Activated naive CD8-positive, alpha-beta T cell treated with anti-CD3 and anti-CD28 coated beads for 36 hours (primary cell): Measurements from ENCODE around the gene RELL1. TPM values are rescaled to one million over a fixed set of nuclear protein-coding genes. Genes with fewer than 3 reads are reported as not detected.

ENCODE experiments used
- DNase-seq: peaks from one replicate; pipeline ENCODE4 v3.0.0; 2021
- H3K27ac Mint-ChIP-seq: one replicate; pipeline ENCODE4 v1.8.0; 2022; ENCODE audit warnings: mild to moderate bottlenecking, moderate library complexity, mixed read lengths
- H3K27me3 Mint-ChIP-seq: one replicate; pipeline ENCODE4 v1.8.0; 2022; ENCODE audit warnings: mild to moderate bottlenecking, mixed read lengths
- H3K36me3 Mint-ChIP-seq: one replicate; pipeline ENCODE4 v1.8.0; 2021; ENCODE audit warnings: mild to moderate bottlenecking, mixed read lengths
- H3K4me1 Mint-ChIP-seq: one replicate; pipeline ENCODE4 v1.8.0; 2021; ENCODE audit warnings: mixed read lengths
- H3K4me3 Mint-ChIP-seq: one replicate; pipeline ENCODE4 v1.8.0; 2022; ENCODE audit warnings: mild to moderate bottlenecking, moderate library complexity, mixed read lengths
- H3K9me3 Mint-ChIP-seq: one replicate; pipeline ENCODE4 v1.8.0; 2022; ENCODE audit warnings: mixed read lengths
- total RNA-seq, 2 experiments: library from RNA; stranded (reverse); gene quantifications; one replicate each; pipeline ENCODE4 v1.2.3, GENCODE V29; 2021

RELL1 gene
- total RNA-seq, 2 experiments from 2014 or later = 16.6 to 16.7 TPM

DNA sequence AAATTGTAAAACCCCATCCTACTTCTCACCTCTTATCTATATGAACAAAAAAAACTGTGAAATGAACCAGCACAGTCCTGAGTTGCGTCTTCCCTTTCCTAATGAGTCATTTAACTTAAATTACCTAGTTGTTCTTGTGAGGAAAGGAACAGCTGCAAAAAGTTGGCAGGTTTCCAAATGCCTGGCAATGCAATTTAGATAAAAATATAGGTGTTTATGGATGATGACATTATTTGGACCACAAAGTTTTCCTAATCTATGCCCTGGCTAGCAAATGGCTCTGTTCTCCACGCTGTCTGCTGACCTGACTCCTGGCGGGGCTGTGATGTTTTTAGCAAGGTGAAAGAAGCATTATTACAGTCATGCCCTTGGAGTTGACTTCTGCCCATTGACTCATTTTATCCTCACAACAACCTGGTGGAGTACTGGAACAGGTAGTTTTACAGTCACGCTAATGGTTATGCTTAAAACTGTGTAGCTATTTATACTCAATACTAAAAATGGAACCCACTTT lies 29.8 kb upstream of the RELL1 start:
- Mint-ChIP-seq H3K9me3 (no peaks in the 10 kb centered on the region), H3K4me1 (peaks cover 7% of the 10 kb centered on the region), H3K27me3 (no peaks in the 10 kb centered on the region), H3K27ac (no peak overlapping the region), H3K36me3 (no peaks in the 10 kb centered on the region), H3K4me3 (no peak overlapping the region)
- peak; percentile 6 for DNase-seq

DNA sequence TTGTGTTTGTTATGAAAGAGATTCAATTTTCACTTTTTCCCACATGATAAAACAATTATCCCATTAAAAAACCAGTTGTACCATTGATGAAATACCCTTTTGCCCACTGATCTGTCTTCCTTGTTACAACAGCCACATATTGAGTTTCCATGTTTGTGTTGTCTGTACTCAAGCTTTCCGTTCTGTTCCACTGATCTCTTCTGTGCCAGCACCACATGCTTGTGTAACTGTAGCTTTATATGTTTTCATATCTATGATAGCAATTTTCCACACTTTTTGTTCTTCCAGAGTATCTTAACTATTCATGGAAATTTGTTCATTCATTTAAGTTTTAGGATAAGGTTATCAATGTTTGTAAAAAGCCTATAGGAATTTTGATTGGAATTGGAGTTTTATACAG lies 24.3 kb upstream of the RELL1 start:
- no peaks in the 10 kb centered on the region for H3K4me1 Mint-ChIP-seq
- no peak for DNase-seq

DNA sequence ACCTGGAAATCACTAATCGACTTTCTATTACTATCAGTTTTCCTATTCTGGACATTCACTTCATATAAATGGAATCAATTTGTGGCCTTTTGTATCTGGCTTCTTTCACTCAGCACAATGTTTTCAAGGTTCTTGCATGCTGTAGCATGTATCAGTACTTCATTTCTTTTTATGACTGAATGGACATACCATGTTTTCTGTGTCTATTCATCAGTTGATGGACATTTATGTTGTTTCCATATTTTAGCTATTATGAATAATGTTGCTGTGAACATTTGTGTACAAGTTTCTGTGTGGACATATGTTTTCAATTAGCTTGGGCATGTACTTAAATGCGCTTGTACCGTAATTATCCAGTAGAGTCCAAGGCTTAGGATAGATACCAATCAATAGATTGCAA lies 19.9 kb upstream of the RELL1 start:
- Mint-ChIP-seq H3K27ac (no peak overlapping the region), H3K36me3 (no peaks in the 10 kb centered on the region), H3K4me1 (no peaks in the 10 kb centered on the region), H3K27me3 (no peaks in the 10 kb centered on the region), H3K4me3 (no peak overlapping the region), H3K9me3 (no peaks in the 10 kb centered on the region)
- no peak for DNase-seq

More for the DNA sequence above, 24.3 kb upstream of the RELL1 start:
- Mint-ChIP-seq H3K27me3 (no peaks in the 10 kb centered on the region), H3K36me3 (no peaks in the 10 kb centered on the region), H3K9me3 (no peaks in the 10 kb centered on the region), H3K4me3 (no peak overlapping the region), H3K27ac (no peak overlapping the region)

DNA sequence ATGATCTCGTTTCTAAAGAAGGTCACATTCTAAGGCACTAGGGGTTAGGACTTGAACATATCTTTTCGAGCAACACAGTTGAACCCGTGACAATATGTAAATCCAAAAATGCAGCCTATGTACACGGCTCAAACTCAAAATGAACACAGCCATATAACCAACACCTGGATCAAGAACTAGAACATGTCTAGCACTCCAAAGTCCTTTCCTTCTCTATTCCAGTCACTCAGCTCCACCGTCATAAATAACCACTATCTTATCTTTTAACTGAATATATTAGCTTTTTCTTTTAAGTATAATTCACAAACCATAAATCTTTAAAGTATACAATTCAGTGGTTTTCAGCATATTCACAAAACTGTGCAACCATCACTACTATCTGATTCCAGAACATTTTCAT lies 19.4 kb upstream of the RELL1 start:
- H3K36me3 Mint-ChIP-seq = no peaks in the 10 kb centered on the region
- no peak overlapping the region for H3K4me3 Mint-ChIP-seq
- no peaks in the 10 kb centered on the region for H3K4me1 Mint-ChIP-seq
- no peaks in the 10 kb centered on the region for H3K9me3 Mint-ChIP-seq
- no peak for DNase-seq
- H3K27ac Mint-ChIP-seq = no peak overlapping the region
- no peaks in the 10 kb centered on the region for H3K27me3 Mint-ChIP-seq

DNA sequence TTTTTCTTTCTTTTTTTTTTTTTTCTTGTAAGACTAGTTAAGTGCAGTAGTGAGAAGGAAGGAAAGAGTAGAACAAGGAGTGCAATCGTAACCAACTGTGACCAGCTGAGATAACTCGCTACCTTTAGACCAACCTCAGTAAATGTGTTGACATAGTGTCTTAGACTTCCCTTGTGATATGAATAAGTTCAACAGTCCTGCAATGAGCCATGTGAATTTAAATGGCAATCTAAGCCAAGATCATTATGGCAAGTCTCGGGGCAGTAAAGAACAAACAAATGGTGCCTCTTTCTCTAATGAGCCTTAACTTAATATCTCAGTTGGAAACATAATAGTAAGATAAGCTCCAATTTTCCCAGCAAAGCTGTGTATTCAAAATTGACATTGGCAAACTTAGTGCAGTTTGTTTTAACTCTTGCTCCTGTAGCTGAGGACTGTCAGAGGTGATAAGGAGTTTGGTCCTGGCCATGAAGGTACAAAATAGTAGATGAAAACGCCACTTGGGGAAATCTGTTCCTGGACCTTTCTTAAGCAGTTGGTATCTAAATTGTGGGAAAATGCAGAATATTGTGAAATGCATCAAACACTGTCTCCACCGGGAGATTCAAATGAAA lies 13.8 kb upstream of the RELL1 start:
- Mint-ChIP-seq H3K36me3 (no peaks in the 10 kb centered on the region), H3K27ac (no peak overlapping the region), H3K27me3 (no peaks in the 10 kb centered on the region), H3K9me3 (no peaks in the 10 kb centered on the region), H3K4me1 (no peaks in the 10 kb centered on the region), H3K4me3 (no peak overlapping the region)
- DNase-seq = no peak

DNA sequence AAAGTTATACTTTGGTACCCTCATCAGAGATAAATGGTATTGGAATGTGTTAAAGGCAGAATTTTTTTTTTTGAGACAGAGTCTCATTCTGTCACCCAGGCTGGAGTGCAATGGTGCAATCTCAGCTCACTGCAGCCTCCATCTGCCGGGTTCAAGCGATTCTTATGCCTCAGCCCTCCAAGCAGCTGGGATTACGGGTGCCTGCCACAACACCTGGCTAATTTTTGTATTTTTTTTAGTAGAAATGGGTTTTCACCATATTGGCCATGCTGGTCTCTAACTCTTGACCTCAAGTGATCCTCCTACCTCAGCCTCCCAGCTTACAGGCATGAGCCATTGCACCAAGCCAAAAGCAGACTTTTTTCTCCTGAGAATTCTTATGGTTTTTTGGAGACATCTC lies 11.4 kb upstream of the RELL1 start:
- Mint-ChIP-seq H3K27ac (no peak overlapping the region), H3K36me3 (no peaks in the 10 kb centered on the region), H3K27me3 (no peaks in the 10 kb centered on the region), H3K9me3 (peaks cover 1% of the 10 kb centered on the region), H3K4me3 (no peak overlapping the region), H3K4me1 (no peaks in the 10 kb centered on the region)
- no peak for DNase-seq

DNA sequence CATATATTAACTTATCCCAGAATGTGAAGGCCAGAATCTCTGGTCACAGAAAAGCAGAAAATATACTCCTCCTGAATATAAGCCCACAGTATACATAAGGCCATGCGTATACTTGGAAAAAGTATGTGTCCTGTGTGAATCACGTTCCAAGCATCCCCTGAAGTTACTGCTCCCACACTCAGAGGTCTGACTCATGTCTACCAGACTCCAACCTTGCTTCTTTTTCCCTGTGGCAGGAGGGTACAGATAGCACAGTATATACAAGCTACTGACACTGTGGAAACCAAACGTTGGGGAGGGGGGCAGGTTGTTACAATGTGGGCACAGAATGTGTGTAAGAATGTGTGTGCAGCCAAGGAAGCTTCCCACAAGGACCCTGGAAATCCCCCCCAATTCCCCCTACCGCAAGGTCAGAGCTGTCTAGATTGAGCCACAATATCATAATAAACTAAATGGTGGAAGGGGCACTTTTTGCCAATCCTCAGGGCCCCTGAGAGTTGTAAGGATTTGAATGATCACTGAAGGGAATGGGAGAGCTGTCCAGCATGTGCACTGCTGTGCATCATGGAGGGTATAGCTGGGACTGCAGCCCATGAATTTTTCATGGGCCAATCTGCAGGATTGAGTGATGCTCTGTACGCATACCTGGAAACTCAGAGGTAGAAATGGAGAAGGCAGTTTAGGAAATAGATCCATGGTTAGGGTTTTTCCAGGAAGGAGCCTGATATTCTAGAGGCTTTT lies 7.4 kb upstream of the RELL1 start:
- Mint-ChIP-seq H3K27ac (no peak overlapping the region), H3K27me3 (no peaks in the 10 kb centered on the region), H3K4me3 (no peak overlapping the region), H3K4me1 (no peaks in the 10 kb centered on the region), H3K9me3 (peaks cover 3% of the 10 kb centered on the region), H3K36me3 (no peaks in the 10 kb centered on the region)
- DNase-seq = no peak

DNA sequence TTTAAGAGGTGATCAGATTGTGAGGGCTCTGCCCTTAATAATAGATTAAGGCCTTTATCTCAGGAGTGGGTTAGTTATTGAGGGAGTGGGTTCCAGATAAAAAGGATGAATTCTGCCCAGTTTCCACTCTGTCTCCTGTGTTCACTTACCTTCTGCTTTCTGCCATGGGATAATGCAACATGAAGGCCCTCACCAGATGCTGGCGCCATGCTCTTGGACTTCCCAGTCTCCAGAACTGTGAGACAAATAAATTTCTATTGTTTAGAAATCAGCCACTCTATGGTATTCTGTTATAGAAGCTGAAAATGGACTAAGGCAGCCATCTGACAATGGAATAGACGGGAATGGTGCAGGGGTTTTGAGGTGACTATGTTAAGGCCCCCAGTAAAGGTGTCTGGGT lies 6.9 kb upstream of the RELL1 start:
- peaks cover 3% of the 10 kb centered on the region for H3K9me3 Mint-ChIP-seq
- no peaks in the 10 kb centered on the region for H3K4me1 Mint-ChIP-seq
- H3K36me3 Mint-ChIP-seq = no peaks in the 10 kb centered on the region

DNA sequence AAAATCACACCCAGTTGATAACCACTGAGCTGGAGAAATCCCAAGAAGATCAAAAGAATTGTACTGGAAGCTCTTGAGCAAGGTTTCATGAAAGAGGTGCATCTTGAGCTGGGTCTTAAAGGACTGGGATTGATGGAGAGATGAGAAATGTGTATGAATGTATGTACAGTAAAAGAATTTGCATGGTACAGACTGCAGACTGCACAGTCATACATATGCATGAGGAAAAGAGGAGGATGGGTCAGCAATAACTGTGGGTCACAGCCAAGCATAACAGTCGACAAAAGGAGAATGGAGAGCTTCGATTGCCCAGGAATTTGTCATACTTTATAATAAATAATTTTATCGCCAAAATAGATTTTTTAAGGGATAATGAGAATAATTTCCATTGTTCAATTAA lies 4.8 kb upstream of the RELL1 start:
- no peaks in the 10 kb centered on the region for H3K27me3 Mint-ChIP-seq
- no peak overlapping the region for H3K4me3 Mint-ChIP-seq
- no peak for DNase-seq
- peaks cover 3% of the 10 kb centered on the region for H3K9me3 Mint-ChIP-seq
- H3K36me3 Mint-ChIP-seq = no peaks in the 10 kb centered on the region
- H3K27ac Mint-ChIP-seq = no peak overlapping the region
- peaks cover 7% of the 10 kb centered on the region for H3K4me1 Mint-ChIP-seq

More for the DNA sequence above, 6.9 kb upstream of the RELL1 start:
- H3K27ac Mint-ChIP-seq = no peak overlapping the region
- no peaks in the 10 kb centered on the region for H3K27me3 Mint-ChIP-seq
- DNase-seq = no peak
- H3K4me3 Mint-ChIP-seq = no peak overlapping the region

DNA sequence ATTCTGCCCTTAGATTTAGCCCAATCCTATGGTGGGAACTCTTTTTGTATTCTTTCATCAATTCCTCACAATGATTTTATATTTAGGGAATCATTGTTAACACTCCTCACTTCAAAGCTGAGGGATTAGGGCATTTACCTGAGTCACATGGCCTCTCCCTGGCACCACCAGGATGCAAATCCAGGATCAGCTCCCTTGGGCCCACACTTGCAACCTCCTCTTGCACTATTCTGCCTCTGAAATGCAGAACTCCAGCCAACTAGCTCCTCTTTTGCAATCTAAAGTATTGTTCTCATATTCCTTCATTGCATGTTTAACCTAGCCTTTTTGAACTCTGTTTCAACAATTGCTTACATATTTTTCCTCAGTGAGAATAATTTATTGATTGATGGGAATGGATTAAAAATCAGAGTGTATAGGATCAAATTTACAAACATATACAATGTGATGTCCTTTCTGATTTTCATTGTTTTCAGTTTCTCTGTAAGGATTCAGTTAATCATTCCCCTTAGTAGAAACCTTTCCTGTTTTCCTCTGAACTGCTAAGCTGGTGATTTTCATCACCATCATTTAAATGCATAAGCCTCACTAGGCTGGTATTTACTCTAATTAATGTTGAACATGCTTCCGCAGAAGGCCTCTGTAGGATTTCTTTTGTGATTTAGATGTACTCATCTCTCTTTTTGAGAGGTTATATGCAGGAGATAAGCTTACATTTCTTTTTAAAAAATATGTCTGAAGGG lies 3.3 kb upstream of the RELL1 start:
- no peak overlapping the region for H3K27ac Mint-ChIP-seq
- DNase-seq = no peak
- peaks cover 5% of the 10 kb centered on the region for H3K36me3 Mint-ChIP-seq
- no peak overlapping the region for H3K4me3 Mint-ChIP-seq
- peaks cover 3% of the 10 kb centered on the region for H3K9me3 Mint-ChIP-seq
- H3K4me1 Mint-ChIP-seq = peaks cover 14% of the 10 kb centered on the region
- no peaks in the 10 kb centered on the region for H3K27me3 Mint-ChIP-seq

DNA sequence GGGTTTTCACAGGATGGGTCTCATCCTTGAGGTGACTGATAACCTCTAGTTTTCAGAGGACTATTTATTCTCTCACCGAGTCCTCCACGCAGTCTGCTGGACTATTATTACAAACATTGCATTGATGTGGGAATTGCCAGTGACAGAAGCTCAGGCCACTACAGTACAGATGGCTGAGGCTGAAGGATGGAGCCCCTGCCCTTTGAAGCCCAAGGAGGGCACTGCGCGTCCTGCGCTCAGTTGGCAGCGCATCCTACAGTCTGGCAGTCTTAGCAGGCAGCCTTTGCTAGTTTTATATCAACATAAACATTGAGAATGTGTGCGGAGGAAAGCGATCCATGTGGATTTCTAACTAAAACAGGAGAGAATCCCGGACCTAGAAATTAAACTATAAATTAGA lies 1.5 kb upstream of the RELL1 start:
- Mint-ChIP-seq H3K27ac (no peak overlapping the region), H3K4me1 (peaks cover 28% of the 10 kb centered on the region), H3K4me3 (no peak overlapping the region), H3K36me3 (peaks cover 16% of the 10 kb centered on the region), H3K27me3 (no peaks in the 10 kb centered on the region), H3K9me3 (peaks cover 4% of the 10 kb centered on the region)
- DNase-seq = no peak

DNA sequence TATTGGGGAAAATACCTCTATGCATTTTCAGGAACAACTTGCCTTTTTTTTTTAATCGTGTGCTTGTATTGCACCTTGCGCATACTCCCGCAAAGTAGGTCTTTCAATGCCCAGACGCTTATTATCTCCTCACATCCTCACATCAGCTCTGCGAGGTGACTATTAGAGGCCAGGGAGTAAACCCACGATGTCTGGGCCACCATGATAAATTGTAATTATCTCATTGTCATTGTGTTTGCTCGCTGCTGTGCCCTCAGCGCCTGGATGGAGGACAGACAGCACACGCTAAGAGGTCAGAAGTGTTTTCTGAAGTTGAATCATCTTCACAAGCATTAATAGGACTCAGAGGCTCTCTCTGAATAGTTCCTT lies 1.0 kb upstream of the RELL1 start:
- Mint-ChIP-seq H3K36me3 (peaks cover 16% of the 10 kb centered on the region), H3K9me3 (peaks cover 2% of the 10 kb centered on the region), H3K27ac (no peak overlapping the region), H3K27me3 (no peaks in the 10 kb centered on the region), H3K4me3 (peak overlapping the region; percentile 84), H3K4me1 (peaks cover 33% of the 10 kb centered on the region)
- DNase-seq = no peak

DNA sequence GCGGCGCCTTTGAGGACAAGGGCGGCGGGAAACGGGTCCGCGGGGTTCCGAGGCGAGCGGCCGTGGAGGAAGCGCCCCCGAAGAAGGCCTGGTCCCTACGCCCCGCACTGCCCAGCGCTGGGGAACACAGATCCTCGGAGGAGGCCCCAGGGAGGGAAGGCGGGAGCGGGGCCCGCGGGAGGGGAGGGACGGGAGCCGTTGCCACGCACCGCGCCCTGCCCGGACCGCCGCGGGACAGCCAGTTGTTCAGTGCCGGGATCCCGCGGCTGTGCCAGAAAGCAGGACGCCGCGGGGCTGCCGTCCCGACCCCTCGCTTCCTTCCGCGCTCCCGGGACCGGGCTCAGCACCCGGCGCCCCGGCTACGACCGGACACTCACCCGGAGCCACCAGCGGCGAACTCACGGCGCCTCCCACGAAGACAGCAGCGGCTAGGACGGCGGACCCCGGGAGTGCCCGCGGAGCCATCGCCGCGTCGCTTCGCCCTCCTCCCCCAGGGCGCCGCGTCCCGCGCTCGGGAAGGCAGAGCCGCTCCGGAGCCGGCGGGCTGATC lies 278 bp downstream of the RELL1 start:
- peak; percentile 59 for DNase-seq

DNA sequence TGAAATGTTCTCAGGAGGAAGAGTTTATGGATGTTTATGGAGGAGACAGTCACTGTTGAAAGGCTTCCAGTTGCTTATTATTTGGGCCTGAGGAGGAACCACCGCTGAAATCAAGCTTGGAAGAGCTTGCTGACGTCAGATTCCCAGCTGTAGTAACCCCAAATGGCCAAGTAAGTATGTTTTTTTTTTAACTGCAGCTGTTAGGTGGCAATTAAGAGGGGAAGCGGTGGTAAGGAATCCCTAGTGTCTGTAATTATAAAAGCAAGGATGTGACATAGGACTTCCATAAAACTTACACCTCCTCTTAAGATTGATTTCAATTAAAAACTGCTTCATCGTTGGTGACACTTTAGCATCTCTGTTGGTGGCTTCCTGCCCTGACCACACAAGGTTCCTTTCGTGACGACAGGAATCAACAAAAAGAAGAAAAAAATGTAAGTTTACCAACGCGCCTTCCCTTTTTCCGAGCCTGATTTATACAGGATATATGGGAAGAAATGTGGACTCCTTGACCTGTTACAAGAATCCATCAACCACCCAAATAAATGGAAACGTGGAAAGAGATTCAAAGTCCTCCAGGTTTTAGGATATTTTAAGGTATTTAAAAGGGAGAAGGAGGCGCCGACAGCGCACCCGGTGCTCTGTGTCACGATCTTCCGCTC lies 884 bp downstream of the RELL1 start:
- Mint-ChIP-seq H3K36me3 (peaks cover 16% of the 10 kb centered on the region), H3K27ac (peak overlapping the region; percentile 94), H3K9me3 (peaks cover 2% of the 10 kb centered on the region), H3K4me1 (peaks cover 39% of the 10 kb centered on the region), H3K4me3 (peak overlapping the region; percentile 88), H3K27me3 (no peaks in the 10 kb centered on the region)
- peak; percentile 27 for DNase-seq

More for the DNA sequence above, 278 bp downstream of the RELL1 start:
- Mint-ChIP-seq H3K4me3 (peak overlapping the region; percentile 88), H3K27me3 (no peaks in the 10 kb centered on the region), H3K9me3 (peaks cover 2% of the 10 kb centered on the region), H3K27ac (peak overlapping the region; percentile 94), H3K36me3 (peaks cover 16% of the 10 kb centered on the region), H3K4me1 (peaks cover 39% of the 10 kb centered on the region)

DNA sequence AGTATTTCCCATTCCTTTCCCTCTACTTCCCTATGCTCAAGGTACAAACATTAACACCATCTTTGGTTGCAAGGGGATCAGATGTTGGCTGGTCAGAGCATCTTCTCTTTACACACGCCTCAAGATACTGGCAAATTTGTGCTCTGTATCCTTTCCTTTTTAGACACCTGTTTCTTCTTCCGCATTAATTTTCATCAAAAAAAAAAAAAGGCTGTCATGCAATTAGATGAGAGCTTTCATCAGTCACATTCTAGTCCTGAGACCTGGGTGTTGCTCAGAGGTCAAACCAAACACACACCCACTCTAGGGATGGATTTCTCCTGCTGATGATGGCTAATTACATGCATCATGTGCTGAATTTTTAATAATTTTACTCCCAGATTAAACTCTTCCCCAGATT lies 2.0 kb downstream of the RELL1 start:
- Mint-ChIP-seq H3K9me3 (peaks cover 2% of the 10 kb centered on the region), H3K4me1 (peaks cover 39% of the 10 kb centered on the region), H3K27me3 (no peaks in the 10 kb centered on the region), H3K27ac (peak overlapping the region; percentile 94), H3K4me3 (peak overlapping the region; percentile 88), H3K36me3 (peaks cover 16% of the 10 kb centered on the region)
- DNase-seq = no peak
